PC-3 (cell line): ENCODE data around the gene CAPN7. TPM values are rescaled to one million over a fixed set of nuclear protein-coding genes. Genes with fewer than 3 reads are reported as not detected.

Experiments used
- ATAC-seq: fragments of 200-7000 bp; cut with Tn5 transposase; 2 replicates; pipeline ENCODE4 v1.9.1; 2020; ENCODE audit warnings: mild to moderate bottlenecking, moderate library complexity
- BruUV-seq: library from RNA; stranded (reverse); fragments of 400-500 nt; replicated peaks from 2 replicates; lab custom pipeline; 2021; lab: Mats Ljungman, UMichigan
- CTCF ChIA-PET: fragments of 300-600 bp; sonication (Branson Sonifier 250); formaldehyde crosslinking; loops from one replicate; lab custom pipeline; 2022; ENCODE audit warnings: antibody characterized with exemption; lab: Charles Lee
- POLR2A ChIA-PET: fragments of 300-600 bp; sonication (Branson Sonifier 250); formaldehyde crosslinking; loops from one replicate; lab custom pipeline; 2022; ENCODE audit warnings: antibody characterized with exemption; ENCODE audit not compliant: unreplicated experiment; lab: Charles Lee
- DNase-seq: peaks from one replicate; pipeline ENCODE4 v3.0.0-alpha.2; 2015
- H2AFZ ChIP-seq: fragments of 300-600 bp; sonication (generic); 2 replicates; pipeline ENCODE4 v1.6.0; 2016; ENCODE audit warnings: antibody characterized with exemption, low read length
- H3F3A ChIP-seq: fragments of 300-600 bp; sonication (generic); one replicate; pipeline ENCODE4 v1.6.0; 2017; ENCODE audit warnings: antibody characterized with exemption, low read length, control low read depth, mild to moderate bottlenecking; ENCODE audit not compliant: unreplicated experiment
- H3K27ac ChIP-seq: fragments of 300-600 bp; sonication (generic); 2 replicates; pipeline ENCODE4 v1.5.1; 2016; ENCODE audit warnings: mild to moderate bottlenecking, low read length
- H3K27me3 ChIP-seq: fragments of 300-600 bp; sonication (generic); 2 replicates; pipeline ENCODE4 v1.6.1; 2016; ENCODE audit warnings: low read length, mixed read lengths
- H3K36me3 ChIP-seq: fragments of 300-600 bp; sonication (generic); 2 replicates; pipeline ENCODE4 v1.6.1; 2016; ENCODE audit warnings: low read depth, mixed run types, low read length, mixed read lengths
- H3K4me1 ChIP-seq: fragments of 300-600 bp; sonication (generic); 2 replicates; pipeline ENCODE4 v1.5.1; 2016; ENCODE audit warnings: low read length; ENCODE audit not compliant: insufficient read depth
- H3K4me2 ChIP-seq: fragments of 300-600 bp; sonication (generic); 2 replicates; pipeline ENCODE4 v1.6.0; 2016; ENCODE audit warnings: low read length
- H3K4me3 ChIP-seq: fragments of 300-600 bp; sonication (generic); 2 replicates; pipeline ENCODE4 v1.5.1; 2016; ENCODE audit warnings: mild to moderate bottlenecking, low read length, mixed read lengths
- H3K79me2 ChIP-seq: fragments of 300-600 bp; sonication (generic); 2 replicates; pipeline ENCODE4 v1.6.1; 2017; ENCODE audit warnings: low read length, mixed read lengths
- H3K9ac ChIP-seq: fragments of 300-600 bp; sonication (generic); 2 replicates; pipeline ENCODE4 v1.6.0; 2016; ENCODE audit warnings: mild to moderate bottlenecking, low read length
- H3K9me2 ChIP-seq: fragments of 300-600 bp; sonication (generic); replicated peaks from 2 replicates; pipeline ENCODE4 v1.6.1; 2016; ENCODE audit warnings: mixed run types, low read length, mixed read lengths
- H3K9me3 ChIP-seq: fragments of 300-600 bp; sonication (generic); 2 replicates; pipeline ENCODE4 v1.6.1; 2016; ENCODE audit warnings: low read length, mixed read lengths
- H4K20me1 ChIP-seq: fragments of 300-600 bp; sonication (generic); 2 replicates; pipeline ENCODE4 v1.6.1; 2016; ENCODE audit warnings: low read length, mixed read lengths
- EZH2 ChIP-seq: fragments of 300-600 bp; sonication (generic); IDR thresholded peaks from one replicate; pipeline ENCODE4 v1.6.1; 2017; ENCODE audit warnings: antibody characterized with exemption, mild to moderate bottlenecking, low read length; ENCODE audit not compliant: unreplicated experiment
- EZH2phosphoT487 ChIP-seq: fragments of 300-600 bp; sonication (generic); IDR thresholded peaks from 2 replicates; pipeline ENCODE4 v1.6.1; 2018; ENCODE audit warnings: mild to moderate bottlenecking, antibody characterized with exemption, low read length, borderline replicate concordance
- intact Hi-C: fragments of 100-400 bp; cut with micrococcal nuclease; formaldehyde crosslinking; loops from 2 replicates; pipeline ENCODE4 v1.9.0; 2023
- total RNA-seq: library from RNA; depleted of rRNA; stranded (reverse); fragments of >200 nt; gene quantifications from 2 replicates; pipeline ENCODE4 v1.2.3, GENCODE V29; 2014
- TF ChIP-seq, protein P1 (sequence below): fragments of 300-600 bp; sonication (generic); conservative IDR thresholded peaks from 2 replicates; pipeline ENCODE4 v1.5.1; 2017; ENCODE audit warnings: antibody characterized with exemption, low read depth, mild to moderate bottlenecking, low read length

Gene CAPN7
- total RNA-seq, 1 experiment from 2014 or later: 32.7 TPM

DNA sequence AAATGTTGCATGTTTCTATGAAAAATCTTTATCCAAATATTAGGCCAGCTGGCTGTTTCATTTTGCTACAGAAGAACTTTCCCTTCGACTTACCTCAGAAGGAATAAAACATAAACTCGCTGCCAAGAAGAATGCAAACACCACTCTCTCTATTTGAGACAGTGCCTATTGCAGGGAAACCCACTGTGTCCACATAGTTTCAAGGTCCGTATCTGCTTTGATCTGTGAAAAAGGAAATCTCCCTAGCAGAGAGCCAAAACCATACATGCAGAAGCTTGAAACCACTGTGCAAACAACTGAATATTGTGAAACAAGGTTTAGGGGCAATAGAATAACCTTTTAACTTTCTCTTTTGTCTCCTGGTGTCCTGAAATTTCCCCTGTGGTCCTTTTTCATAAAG is 35.0 kb upstream of the CAPN7 start:
- Histone ChIP-seq H3K9me2 (no peaks in the 10 kb centered on the region), H3K9ac (no peak overlapping the region), H3K4me2 (no peak overlapping the region), H4K20me1 (no peaks in the 10 kb centered on the region), H3K4me3 (no peak overlapping the region), H3K27ac (no peak overlapping the region), H3K79me2 (no peaks in the 10 kb centered on the region), H3K27me3 (peaks cover 81% of the 10 kb centered on the region), H3K9me3 (no peaks in the 10 kb centered on the region), H3F3A (no peaks in the 10 kb centered on the region), H3K36me3 (no peaks in the 10 kb centered on the region), H3K4me1 (no peaks in the 10 kb centered on the region), H2AFZ (no peak overlapping the region)
- ATAC-seq: no peak
- TF ChIP-seq EZH2phosphoT487: no peak
- TF ChIP-seq EZH2: no peak
- TF ChIP-seq, protein P1, sequence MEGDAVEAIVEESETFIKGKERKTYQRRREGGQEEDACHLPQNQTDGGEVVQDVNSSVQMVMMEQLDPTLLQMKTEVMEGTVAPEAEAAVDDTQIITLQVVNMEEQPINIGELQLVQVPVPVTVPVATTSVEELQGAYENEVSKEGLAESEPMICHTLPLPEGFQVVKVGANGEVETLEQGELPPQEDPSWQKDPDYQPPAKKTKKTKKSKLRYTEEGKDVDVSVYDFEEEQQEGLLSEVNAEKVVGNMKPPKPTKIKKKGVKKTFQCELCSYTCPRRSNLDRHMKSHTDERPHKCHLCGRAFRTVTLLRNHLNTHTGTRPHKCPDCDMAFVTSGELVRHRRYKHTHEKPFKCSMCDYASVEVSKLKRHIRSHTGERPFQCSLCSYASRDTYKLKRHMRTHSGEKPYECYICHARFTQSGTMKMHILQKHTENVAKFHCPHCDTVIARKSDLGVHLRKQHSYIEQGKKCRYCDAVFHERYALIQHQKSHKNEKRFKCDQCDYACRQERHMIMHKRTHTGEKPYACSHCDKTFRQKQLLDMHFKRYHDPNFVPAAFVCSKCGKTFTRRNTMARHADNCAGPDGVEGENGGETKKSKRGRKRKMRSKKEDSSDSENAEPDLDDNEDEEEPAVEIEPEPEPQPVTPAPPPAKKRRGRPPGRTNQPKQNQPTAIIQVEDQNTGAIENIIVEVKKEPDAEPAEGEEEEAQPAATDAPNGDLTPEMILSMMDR: no peak
- intact Hi-C loops: no loop called here
- BruUV-seq: no TSS peak
- POLR2A ChIA-PET: no interaction called here
- DNase-seq: no peak
- CTCF ChIA-PET: no interaction called here

DNA sequence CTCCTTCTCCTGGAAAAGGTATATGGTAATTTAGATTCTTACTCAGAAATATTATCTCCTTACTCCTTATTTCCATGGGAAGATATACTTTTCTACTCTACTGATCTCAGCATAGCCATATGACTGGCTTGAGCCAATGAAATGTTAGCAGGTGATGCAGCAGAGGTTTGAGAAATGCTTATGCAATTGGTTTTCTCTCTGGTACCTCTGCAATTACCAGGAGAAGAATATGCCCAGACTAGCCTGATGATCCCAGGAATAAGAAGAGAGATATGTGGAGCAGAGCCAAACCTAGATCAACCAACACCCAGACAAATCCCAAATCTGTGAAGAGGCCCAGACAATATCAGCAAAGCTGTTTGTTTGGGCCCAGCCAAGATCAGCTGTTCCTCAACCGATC is 33.2 kb upstream of the CAPN7 start:
- CTCF ChIA-PET: no interaction called here
- BruUV-seq: no TSS peak
- ATAC-seq: no peak

DNA sequence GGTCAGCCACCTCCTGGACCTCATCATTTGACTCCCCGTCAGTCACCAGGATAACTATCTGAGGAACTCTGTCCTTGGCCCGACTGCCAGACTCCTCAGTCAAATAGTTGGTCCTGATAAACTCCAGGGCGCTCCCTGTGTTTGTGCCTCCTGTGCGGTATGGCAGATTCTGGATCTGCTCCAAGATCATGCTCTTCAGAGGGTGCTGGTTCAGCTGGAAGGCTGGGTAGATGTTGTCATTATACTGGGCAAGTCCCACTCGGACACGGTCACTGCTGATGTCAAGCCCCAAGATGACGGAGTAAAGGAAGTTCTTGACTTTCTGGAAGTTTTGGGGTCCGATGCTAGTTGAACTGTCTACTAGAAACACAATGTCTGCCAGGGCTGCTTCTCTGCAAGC is 31.1 kb upstream of the CAPN7 start:
- ATAC-seq: no peak
- ChIA-PET CTCF (no interaction called here), POLR2A (no interaction called here)
- H3K9me3 ChIP-seq: no peaks in the 10 kb centered on the region
- intact Hi-C loops: no loop called here
- H3K4me2 ChIP-seq: no peak overlapping the region
- H3K27me3 ChIP-seq: peaks cover 87% of the 10 kb centered on the region
- H3K9ac ChIP-seq: no peak overlapping the region
- H2AFZ ChIP-seq: no peak overlapping the region
- no peak overlapping the region for H3K27ac ChIP-seq
- no peaks in the 10 kb centered on the region for H3F3A ChIP-seq
- H3K9me2 ChIP-seq: no peaks in the 10 kb centered on the region
- no peak for DNase-seq
- H4K20me1 ChIP-seq: no peaks in the 10 kb centered on the region
- H3K4me3 ChIP-seq: no peak overlapping the region
- no TSS peak for BruUV-seq
- no peaks in the 10 kb centered on the region for H3K4me1 ChIP-seq
- TF ChIP-seq EZH2phosphoT487: no peak
- TF ChIP-seq, protein P1: no peak
- TF ChIP-seq EZH2: no peak
- no peaks in the 10 kb centered on the region for H3K36me3 ChIP-seq
- H3K79me2 ChIP-seq: no peaks in the 10 kb centered on the region

More for the DNA sequence above, 33.2 kb upstream of the CAPN7 start:
- Histone ChIP-seq H3K27ac (no peak overlapping the region), H3K9me3 (no peaks in the 10 kb centered on the region), H2AFZ (no peak overlapping the region), H3K4me2 (no peak overlapping the region), H3K4me3 (no peak overlapping the region), H3K36me3 (no peaks in the 10 kb centered on the region), H3K9me2 (no peaks in the 10 kb centered on the region), H3K9ac (no peak overlapping the region), H3K27me3 (peaks cover 88% of the 10 kb centered on the region), H3K4me1 (no peaks in the 10 kb centered on the region), H3F3A (no peaks in the 10 kb centered on the region), H3K79me2 (no peaks in the 10 kb centered on the region), H4K20me1 (no peaks in the 10 kb centered on the region)
- intact Hi-C loops: no loop called here
- no peak for DNase-seq
- POLR2A ChIA-PET: no interaction called here
- TF ChIP-seq EZH2phosphoT487 (no peak), EZH2 (no peak)
- TF ChIP-seq, protein P1: no peak
